Fibroblast of lung (primary cell): ENCODE measurements around the gene ARL15. TPM values are rescaled to one million over a fixed set of nuclear protein-coding genes. Genes with fewer than 3 reads are reported as not detected.

Source experiments
- DNase-seq, 2 donors: peaks; one replicate each; pipeline versions ENCODE4 v3.0.0 to v3.0.0-alpha.2; 2010; ENCODE audit warnings: low read depth in 2 of 2
- H2AFZ ChIP-seq: 2 replicates; pipeline ENCODE4 v1.5.1; 2012; ENCODE audit warnings: low read length, control low read depth, inconsistent platforms
- H3K27ac ChIP-seq: 2 replicates; pipeline ENCODE4 v1.5.1; 2011; ENCODE audit warnings: low read length, control low read depth; ENCODE audit not compliant: insufficient read depth
- H3K27me3 ChIP-seq: 2 replicates; pipeline ENCODE4 v1.5.1; 2011; ENCODE audit warnings: mild to moderate bottlenecking, low read length; ENCODE audit not compliant: control insufficient read depth, insufficient read depth
- H3K36me3 ChIP-seq: 2 replicates; pipeline ENCODE4 v1.5.1; 2011; ENCODE audit warnings: low read length; ENCODE audit not compliant: control insufficient read depth, insufficient read depth
- H3K4me1 ChIP-seq: 2 replicates; pipeline ENCODE4 v1.5.1; 2011; ENCODE audit warnings: low read length; ENCODE audit not compliant: control insufficient read depth, insufficient read depth; ENCODE audit errors: extremely low read depth
- H3K4me2 ChIP-seq: 2 replicates; pipeline ENCODE4 v1.5.1; 2011; ENCODE audit warnings: low read length, control low read depth; ENCODE audit not compliant: insufficient read depth; ENCODE audit errors: extremely low read depth
- H3K4me3 ChIP-seq, 4 experiments: fragments of 200-600 bp in 1 of 4; sonication (generic) in 1 of 4; replicated peaks in 1 of 4; 2 replicates each; pipeline ENCODE4 v1.5.1; 2011 to 2016; ENCODE audit warnings: low read length in 4 of 4, low read depth in 3 of 4, mild to moderate bottlenecking in 3 of 4, control low read depth in 2 of 4, inconsistent platforms in 1 of 4, mixed read lengths in 1 of 4; ENCODE audit not compliant: insufficient read depth in 1 of 4; ENCODE audit errors: control extremely low read depth in 1 of 4
- H3K79me2 ChIP-seq: 2 replicates; pipeline ENCODE4 v1.5.1; 2012; ENCODE audit warnings: mild to moderate bottlenecking, low read length, inconsistent platforms; ENCODE audit not compliant: control insufficient read depth, insufficient read depth
- H3K9ac ChIP-seq: 2 replicates; pipeline ENCODE4 v1.5.1; 2011; ENCODE audit warnings: mild to moderate bottlenecking, low read length, control low read depth; ENCODE audit not compliant: insufficient read depth
- H3K9me3 ChIP-seq: 2 replicates; pipeline ENCODE4 v1.5.1; 2012; ENCODE audit warnings: low read depth, low read length; ENCODE audit not compliant: control insufficient read depth, insufficient read depth
- H4K20me1 ChIP-seq: 2 replicates; pipeline ENCODE4 v1.5.1; 2011; ENCODE audit warnings: low read length; ENCODE audit not compliant: control insufficient read depth, insufficient read depth; ENCODE audit errors: extremely low read depth
- EZH2 ChIP-seq: IDR thresholded peaks from 2 replicates; pipeline ENCODE4 v1.5.1; 2012; ENCODE audit warnings: low read length, control low read depth, mild to moderate bottlenecking; ENCODE audit errors: missing control alignments
- polyA plus RNA-seq, 2 donors: library from polyadenylated mRNA; depleted of rRNA in 1 of 2; stranded (reverse) in 1 of 2; unstranded in 1 of 2; fragments of >200 nt; gene quantifications; 2 replicates each; pipeline ENCODE4 v1.2.1, GENCODE V29; 2011 to 2012; ENCODE audit warnings: missing spikeins in 1 of 2
- total RNA-seq: library from RNA; depleted of rRNA; stranded (reverse); fragments of >200 nt; gene quantifications from 2 replicates; pipeline ENCODE4 v1.2.1, GENCODE V29; 2014
- TF ChIP-seq, protein P1 (sequence below), 2 donors: IDR thresholded peaks in 1 of 2; conservative IDR thresholded peaks in 1 of 2; 1 replicate in 1 of 2; 2 replicates in 1 of 2; pipeline ENCODE4 v1.5.1; 2011 to 2012; ENCODE audit warnings: low read length in 2 of 2, control low read depth in 1 of 2, inconsistent platforms in 1 of 2, low read depth in 1 of 2, mild to moderate bottlenecking in 1 of 2

Gene ARL15
- total and polyA plus RNA-seq, 2 donors (not counting 1 experiment from before 2014, with no cell fraction given) = 20.6 to 28.7 TPM

DNA sequence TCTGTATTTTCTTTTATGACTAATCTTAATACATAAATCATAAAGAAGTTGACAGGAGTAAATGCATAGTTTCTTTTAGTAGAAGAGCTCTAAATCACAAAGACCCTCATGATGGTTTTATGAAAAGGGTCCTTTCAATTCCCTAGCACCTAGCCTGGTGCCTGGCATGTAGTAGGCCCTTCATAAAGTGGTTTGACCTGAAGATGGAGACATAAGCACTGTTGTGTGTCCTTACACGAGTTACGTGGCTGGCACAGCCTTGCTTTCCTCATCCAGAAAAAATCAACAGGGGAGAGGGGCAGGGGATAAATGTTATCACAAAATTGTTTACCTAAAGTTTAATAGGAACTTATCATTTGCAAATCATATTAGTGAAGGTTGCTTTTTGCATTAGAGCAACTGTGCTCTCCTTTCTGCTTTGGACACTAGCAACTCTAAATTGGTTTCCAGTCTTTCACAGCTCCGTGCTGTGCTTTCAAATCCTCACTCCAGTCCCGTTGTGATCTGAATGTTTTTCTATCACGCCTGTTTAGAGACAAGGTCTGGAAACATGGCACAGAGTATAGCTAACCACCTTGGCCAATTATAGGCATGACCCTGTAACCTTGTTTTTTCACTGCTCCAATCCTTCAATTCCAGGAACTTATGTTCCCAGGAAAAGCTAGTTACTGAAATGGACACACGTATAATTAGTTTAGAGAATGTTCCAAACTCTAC is 55.7 kb downstream of the ARL15 start:
- H3K79me2 ChIP-seq = no peaks in the 10 kb centered on the region
- H3K9ac ChIP-seq = no peak overlapping the region
- no peaks in the 10 kb centered on the region for H3K27me3 ChIP-seq
- peaks cover 2% of the 10 kb centered on the region for H3K4me1 ChIP-seq
- H3K4me2 ChIP-seq = no peak overlapping the region
- no peaks in the 10 kb centered on the region for H3K9me3 ChIP-seq
- no peak overlapping the region for H2AFZ ChIP-seq
- no peaks in the 10 kb centered on the region for H3K36me3 ChIP-seq
- TF ChIP-seq EZH2 = no peak
- TF ChIP-seq, protein P1, sequence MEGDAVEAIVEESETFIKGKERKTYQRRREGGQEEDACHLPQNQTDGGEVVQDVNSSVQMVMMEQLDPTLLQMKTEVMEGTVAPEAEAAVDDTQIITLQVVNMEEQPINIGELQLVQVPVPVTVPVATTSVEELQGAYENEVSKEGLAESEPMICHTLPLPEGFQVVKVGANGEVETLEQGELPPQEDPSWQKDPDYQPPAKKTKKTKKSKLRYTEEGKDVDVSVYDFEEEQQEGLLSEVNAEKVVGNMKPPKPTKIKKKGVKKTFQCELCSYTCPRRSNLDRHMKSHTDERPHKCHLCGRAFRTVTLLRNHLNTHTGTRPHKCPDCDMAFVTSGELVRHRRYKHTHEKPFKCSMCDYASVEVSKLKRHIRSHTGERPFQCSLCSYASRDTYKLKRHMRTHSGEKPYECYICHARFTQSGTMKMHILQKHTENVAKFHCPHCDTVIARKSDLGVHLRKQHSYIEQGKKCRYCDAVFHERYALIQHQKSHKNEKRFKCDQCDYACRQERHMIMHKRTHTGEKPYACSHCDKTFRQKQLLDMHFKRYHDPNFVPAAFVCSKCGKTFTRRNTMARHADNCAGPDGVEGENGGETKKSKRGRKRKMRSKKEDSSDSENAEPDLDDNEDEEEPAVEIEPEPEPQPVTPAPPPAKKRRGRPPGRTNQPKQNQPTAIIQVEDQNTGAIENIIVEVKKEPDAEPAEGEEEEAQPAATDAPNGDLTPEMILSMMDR (conservative IDR thresholded peaks at IDR 0.05 in 1 of 2, IDR thresholded peaks at IDR 0.05 in 1 of 2; ENCODE audit: low read depth in 1 of 2, low read length in 2 of 2) = peak in 1 of 2 donors; percentile 16
- DNase-seq = peak; percentile 25 to 39
- no peaks in the 10 kb centered on the region for H4K20me1 ChIP-seq
- H3K27ac ChIP-seq = no peak overlapping the region
- H3K4me3 ChIP-seq = no peak overlapping the region

DNA sequence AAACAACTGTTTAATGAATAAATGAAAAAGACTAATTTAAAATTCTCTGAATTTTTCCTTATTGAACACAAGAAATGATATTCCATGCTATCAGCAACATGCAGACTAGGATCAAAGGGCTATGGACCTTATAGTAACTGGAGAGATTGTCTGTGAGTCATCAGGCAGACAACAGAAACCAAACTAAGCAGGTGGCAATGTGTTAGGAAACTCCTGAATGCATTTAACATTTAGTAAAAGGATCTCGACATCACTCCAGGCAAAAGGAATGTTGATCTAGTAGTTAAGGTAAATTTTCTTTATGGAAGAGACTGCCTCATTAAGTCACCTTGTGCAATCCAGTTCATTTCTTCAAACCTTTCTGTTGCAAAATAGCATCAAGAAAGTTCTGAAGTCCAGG is 58.4 kb downstream of the ARL15 start:
- peak in 1 of 2 donors; percentile 32 for DNase-seq
- no peaks in the 10 kb centered on the region for H3K4me1 ChIP-seq
- H2AFZ ChIP-seq = no peak overlapping the region
- no peaks in the 10 kb centered on the region for H3K79me2 ChIP-seq
- no peak for TF ChIP-seq EZH2
- TF ChIP-seq, protein P1 (conservative IDR thresholded peaks at IDR 0.05 in 1 of 2, IDR thresholded peaks at IDR 0.05 in 1 of 2; ENCODE audit: low read depth in 1 of 2, low read length in 2 of 2) = no peak
- H4K20me1 ChIP-seq = no peaks in the 10 kb centered on the region
- H3K27ac ChIP-seq = no peak overlapping the region
- no peak overlapping the region for H3K4me2 ChIP-seq
- no peak overlapping the region for H3K9ac ChIP-seq
- no peaks in the 10 kb centered on the region for H3K36me3 ChIP-seq
- H3K27me3 ChIP-seq = no peaks in the 10 kb centered on the region
- no peak overlapping the region for H3K4me3 ChIP-seq
- H3K9me3 ChIP-seq = no peaks in the 10 kb centered on the region

DNA sequence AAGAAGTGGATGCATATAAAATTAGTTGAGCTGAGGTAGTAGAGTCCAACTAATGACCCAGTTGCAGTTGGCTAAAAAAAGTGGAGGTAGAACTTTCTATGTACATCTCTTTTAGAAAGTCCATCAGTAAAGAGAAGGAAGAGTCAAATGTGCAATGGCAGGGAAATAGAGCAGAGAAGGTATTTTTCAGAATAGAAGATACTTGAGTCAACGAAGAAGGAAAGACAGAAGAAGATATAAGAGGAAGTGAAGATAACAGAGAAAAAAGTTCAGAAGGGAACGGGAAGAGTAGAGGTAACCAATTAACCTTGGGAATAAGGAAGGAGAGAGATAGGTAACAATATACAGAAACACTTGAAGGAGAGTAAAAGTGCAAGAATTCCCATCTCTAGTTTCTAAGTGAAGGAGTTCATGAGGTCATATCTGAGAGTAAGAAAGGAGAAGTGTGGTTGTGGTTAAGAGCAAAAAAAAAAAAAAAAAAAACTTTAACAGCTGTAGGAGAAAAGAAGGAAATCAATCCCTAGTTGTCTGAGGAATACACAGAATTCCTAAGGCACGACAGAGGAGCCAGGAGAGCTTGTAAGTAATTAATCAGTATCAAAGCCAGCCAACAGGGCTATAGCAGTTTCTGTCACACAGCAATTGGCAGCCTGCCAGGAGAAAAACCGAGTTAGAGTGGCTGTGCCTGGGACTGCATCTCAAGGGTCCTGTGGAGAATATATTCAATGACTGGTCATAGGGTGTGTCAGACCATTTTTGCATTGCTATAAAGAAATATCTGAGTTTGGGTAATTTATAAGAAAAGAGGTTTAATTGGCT is 61.0 kb downstream of the ARL15 start:
- DNase-seq = peak in 1 of 2 donors; percentile 80
- no peaks in the 10 kb centered on the region for H3K36me3 ChIP-seq
- no peak overlapping the region for H2AFZ ChIP-seq
- H3K4me1 ChIP-seq = no peaks in the 10 kb centered on the region
- H3K27ac ChIP-seq = no peak overlapping the region
- TF ChIP-seq EZH2 = no peak
- TF ChIP-seq, protein P1 (conservative IDR thresholded peaks at IDR 0.05 in 1 of 2, IDR thresholded peaks at IDR 0.05 in 1 of 2; ENCODE audit: low read depth in 1 of 2, low read length in 2 of 2) = no peak
- H3K4me2 ChIP-seq = no peak overlapping the region
- no peaks in the 10 kb centered on the region for H3K9me3 ChIP-seq
- H3K79me2 ChIP-seq = no peaks in the 10 kb centered on the region
- H3K27me3 ChIP-seq = no peaks in the 10 kb centered on the region
- no peak overlapping the region for H3K4me3 ChIP-seq
- no peak overlapping the region for H3K9ac ChIP-seq
- H4K20me1 ChIP-seq = no peaks in the 10 kb centered on the region
